BLaER1 treated with 17β-estradiol and CSF1 and Interleukin-3, amounts not matched to agents 10 nM and 100 nM (cell line): ENCODE data around the gene SPDYE4.

Experiments used
- H3K27ac ChIP-seq, 11 experiments: shearing (Covaris generic); formaldehyde crosslinking; 2 replicates each; pipeline ENCODE4 v1.8.1; 2022
- H3K27me3 ChIP-seq, 11 experiments: shearing (Covaris generic); formaldehyde crosslinking; 2 replicates each; pipeline ENCODE4 v1.8.1; 2022
- H3K36me3 ChIP-seq, 11 experiments: shearing (Covaris generic); formaldehyde crosslinking; 2 replicates each; pipeline ENCODE4 v1.8.1; 2022
- H3K4me1 ChIP-seq, 10 experiments: shearing (Covaris generic); formaldehyde crosslinking; 2 replicates each; pipeline ENCODE4 v1.8.1; 2022
- H3K4me2 ChIP-seq, 11 experiments: shearing (Covaris generic); formaldehyde crosslinking; 2 replicates each; pipeline ENCODE4 v1.8.1; 2022
- H3K4me3 ChIP-seq, 10 experiments: shearing (Covaris generic); formaldehyde crosslinking; 2 replicates each; pipeline ENCODE4 v1.8.1; 2022
- H3K9ac ChIP-seq, 11 experiments: shearing (Covaris generic); formaldehyde crosslinking; 2 replicates each; pipeline ENCODE4 v1.8.1; 2022
- H3K9me3 ChIP-seq, 11 experiments: shearing (Covaris generic); formaldehyde crosslinking; replicated peaks in 1 of 11; 2 replicates each; pipeline ENCODE4 v1.8.1; 2022
- H4K20me1 ChIP-seq, 11 experiments: shearing (Covaris generic); formaldehyde crosslinking; 2 replicates each; pipeline ENCODE4 v1.8.1; 2022
- Cebpa-rat ChIP-seq, 11 experiments: shearing (Covaris generic); IDR thresholded peaks; 2 replicates each; pipeline ENCODE4 v1.8.1; 2022

Gene SPDYE4

DNA sequence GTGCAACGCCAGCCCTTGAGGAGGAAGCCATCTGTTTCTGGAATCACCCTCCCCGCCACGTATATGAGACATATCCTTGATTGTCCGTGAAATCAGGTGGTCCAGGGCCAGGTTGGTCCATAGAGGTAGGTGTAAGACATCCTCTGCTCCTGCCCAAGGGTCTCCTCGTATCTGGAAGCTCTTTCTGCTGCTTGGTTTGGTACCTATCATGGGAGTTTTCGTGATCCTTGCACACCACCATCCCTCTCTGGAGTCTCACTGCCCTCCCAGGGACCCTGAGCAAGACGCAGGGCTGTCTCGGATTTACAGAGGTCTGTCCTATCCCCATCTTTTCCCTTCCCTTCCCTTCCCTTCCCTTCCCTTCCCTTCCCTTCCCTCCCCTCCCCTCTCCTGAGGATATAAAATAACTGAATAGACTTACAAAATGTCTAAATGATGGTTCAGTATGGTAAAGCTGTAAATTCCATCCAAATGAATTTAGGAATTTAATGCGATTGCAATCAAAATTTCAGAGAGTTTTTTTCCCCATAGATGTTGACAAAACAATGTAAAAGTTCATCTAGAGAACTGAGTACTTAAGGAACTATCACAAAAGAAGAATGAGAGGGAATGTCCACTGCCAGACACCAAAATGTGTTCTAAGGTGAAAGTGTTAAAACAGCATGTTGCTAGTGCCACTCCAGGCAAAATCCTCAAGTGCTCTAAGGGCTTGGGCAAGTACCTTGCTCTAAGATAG, 11.7 kb downstream of the SPDYE4 start:
- Histone ChIP-seq H3K4me2 (peak overlapping the region; percentile 74 to 97 (median 94)), H3K27ac (no peak overlapping the region), H3K4me1 (peaks cover 0 to 23% (median 6%) of the 10 kb centered on the region in 10 experiments; a peak in 13 of 20 replicates), H3K9ac (peak overlapping the region; percentile 63 to 78 (median 75); a peak in 19 of 22 replicates), H3K9me3 (peaks cover 0 to 10% (median 8%) of the 10 kb centered on the region in 11 experiments; a peak in 13 of 22 replicates), H3K36me3 (no peaks in the 10 kb centered on the region), H3K4me3 (peak overlapping the region; percentile 54 to 77 (median 70)), H3K27me3 (peaks cover 0 to 5% (median 0%) of the 10 kb centered on the region in 11 experiments; a peak in 2 of 22 replicates), H4K20me1 (no peaks in the 10 kb centered on the region)
- TF ChIP-seq Cebpa-rat (IDR thresholded peaks at IDR 0.05): no peak

DNA sequence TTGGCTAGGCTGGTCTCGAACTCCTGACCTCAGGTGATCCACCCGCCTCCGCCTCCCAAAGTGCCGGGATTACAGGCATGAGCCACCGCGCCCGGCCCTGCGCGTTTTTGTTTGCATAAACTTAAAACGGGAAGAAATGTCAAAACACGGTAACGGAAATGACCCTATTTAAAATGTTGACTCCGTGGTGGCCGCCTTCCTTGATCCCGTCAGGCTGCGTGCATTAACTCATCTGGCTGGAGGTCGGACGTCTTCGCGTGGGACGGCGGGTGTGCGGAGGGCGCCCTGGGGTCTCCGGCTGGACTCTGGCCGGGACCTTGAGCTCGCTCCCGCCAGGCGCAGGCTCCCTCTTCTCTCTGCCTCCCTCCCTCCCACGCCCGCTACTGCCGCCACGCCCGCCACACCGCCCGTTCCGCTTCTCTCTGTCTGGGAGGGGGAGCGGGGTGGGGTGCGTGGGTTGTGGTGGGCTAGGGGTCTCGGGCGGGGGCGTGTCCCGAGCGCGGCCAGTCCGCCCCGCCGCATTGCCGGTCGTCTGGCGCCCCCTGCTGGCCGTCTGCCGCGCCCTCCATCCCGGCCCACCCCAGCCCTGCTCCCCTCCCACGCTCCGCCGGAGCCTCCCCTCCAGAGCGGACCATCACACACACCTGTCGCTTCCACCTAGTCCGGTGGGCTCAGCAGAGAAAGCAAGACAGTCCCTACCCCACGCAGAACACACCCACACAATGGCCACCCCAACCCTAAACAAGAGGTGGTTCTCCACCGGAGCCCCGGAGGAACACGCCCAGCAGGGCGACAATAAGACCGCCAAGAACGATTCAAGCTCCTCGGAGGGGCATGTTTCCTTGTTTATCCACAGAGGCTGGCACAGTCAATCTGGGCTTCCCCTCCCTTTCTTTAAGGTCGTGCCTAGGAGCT, 12.5 kb downstream of the SPDYE4 start:
- Histone ChIP-seq H3K9me3 (peaks cover 0 to 10% (median 8%) of the 10 kb centered on the region in 11 experiments; a peak in 13 of 22 replicates), H4K20me1 (no peaks in the 10 kb centered on the region), H3K36me3 (no peaks in the 10 kb centered on the region), H3K4me3 (peak overlapping the region; percentile 54 to 77 (median 70)), H3K4me2 (peak overlapping the region; percentile 74 to 97 (median 94)), H3K27ac (peak overlapping the region; percentile 37 to 78 (median 66); a peak in 21 of 22 replicates), H3K9ac (peak overlapping the region; percentile 63 to 80 (median 76)), H3K4me1 (peaks cover 0 to 31% (median 14%) of the 10 kb centered on the region in 10 experiments; a peak in 17 of 20 replicates), H3K27me3 (peaks cover 0 to 5% (median 0%) of the 10 kb centered on the region in 11 experiments; a peak in 2 of 22 replicates)
- no peak for TF ChIP-seq Cebpa-rat (IDR thresholded peaks at IDR 0.05)

DNA sequence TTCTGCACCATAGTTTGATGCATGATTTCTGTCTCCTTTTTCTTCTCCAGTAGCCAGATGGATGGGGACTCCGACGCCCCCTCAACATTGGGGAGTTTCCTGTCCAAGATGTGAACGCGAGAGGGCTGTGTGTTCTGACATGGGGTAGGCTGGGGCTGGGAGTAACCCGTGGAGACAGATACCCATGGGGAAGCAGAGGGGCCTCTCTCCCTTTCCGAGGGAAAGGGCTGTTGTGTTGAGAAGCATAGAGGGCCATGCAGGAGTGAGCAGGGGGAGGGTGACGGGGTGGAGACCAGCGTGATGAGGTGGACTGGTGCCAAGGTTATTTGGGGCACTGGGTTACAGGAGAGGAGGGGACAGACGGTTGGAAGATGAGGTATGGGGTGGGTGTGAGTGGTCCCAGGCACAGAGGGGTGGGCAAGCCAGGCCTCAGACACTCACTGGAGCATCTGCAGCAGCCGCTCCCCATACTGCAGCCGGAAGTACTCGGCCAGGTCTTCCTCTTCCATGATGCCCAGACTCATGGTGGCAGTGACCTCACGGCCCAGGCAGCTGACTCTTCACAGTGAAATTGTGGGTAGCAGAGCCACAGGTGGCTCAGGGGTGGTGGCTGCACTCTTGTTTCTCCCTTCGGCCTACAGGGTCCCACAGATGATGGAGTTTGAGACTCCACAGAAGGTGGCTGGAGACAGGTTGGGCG, 14.1 kb downstream of the SPDYE4 start:
- no peak for TF ChIP-seq Cebpa-rat (IDR thresholded peaks at IDR 0.05)
- no peak overlapping the region for H3K4me3 ChIP-seq

DNA sequence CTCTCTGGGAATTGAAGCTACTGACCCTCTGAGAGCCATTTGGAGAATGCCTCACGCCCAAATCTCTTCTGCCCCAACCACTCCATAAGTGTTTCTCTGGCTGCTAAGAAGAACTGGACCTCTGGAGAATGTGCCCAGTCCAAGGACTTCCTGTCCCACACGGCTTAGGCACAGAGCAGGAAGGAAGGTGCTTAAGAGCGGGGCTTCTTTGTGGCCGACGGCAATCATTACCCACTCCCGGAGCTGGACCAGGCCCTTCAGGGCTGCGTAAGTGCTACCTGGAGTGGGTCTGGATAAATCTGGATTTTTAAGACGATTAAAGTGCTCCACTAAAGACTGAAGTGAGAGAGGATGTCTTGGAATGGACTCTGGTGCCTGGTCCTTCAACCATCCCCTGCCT, 15.5 kb downstream of the SPDYE4 start:
- H3K4me3 ChIP-seq: no peak overlapping the region
- H3K4me1 ChIP-seq: peaks cover 0 to 44% (median 22%) of the 10 kb centered on the region in 10 experiments; a peak in 18 of 20 replicates
- H3K9ac ChIP-seq: no peak overlapping the region
- no peak overlapping the region for H3K4me2 ChIP-seq
- TF ChIP-seq Cebpa-rat (IDR thresholded peaks at IDR 0.05): no peak
- H3K9me3 ChIP-seq: peaks cover 0 to 5% (median 3%) of the 10 kb centered on the region in 11 experiments; a peak in 13 of 22 replicates
- no peak overlapping the region for H3K27ac ChIP-seq
- no peaks in the 10 kb centered on the region for H3K36me3 ChIP-seq
- H4K20me1 ChIP-seq: no peaks in the 10 kb centered on the region
- peaks cover 0 to 5% (median 0%) of the 10 kb centered on the region in 11 experiments; a peak in 2 of 22 replicates for H3K27me3 ChIP-seq

More for the DNA sequence above, 14.1 kb downstream of the SPDYE4 start:
- Histone ChIP-seq H3K9ac (peak overlapping the region in 1 of 11 experiments; percentile 68; a peak in 2 of 22 replicates), H3K36me3 (no peaks in the 10 kb centered on the region), H3K27me3 (peaks cover 0 to 5% (median 0%) of the 10 kb centered on the region in 11 experiments; a peak in 2 of 22 replicates), H3K4me2 (peak overlapping the region in 4 of 11 experiments; percentile 7 to 32 (median 23); a peak in 4 of 22 replicates), H4K20me1 (no peaks in the 10 kb centered on the region), H3K9me3 (peaks cover 0 to 10% (median 8%) of the 10 kb centered on the region in 11 experiments; a peak in 13 of 22 replicates), H3K27ac (peak overlapping the region in 4 of 11 experiments; percentile 52 to 73 (median 67); a peak in 3 of 22 replicates), H3K4me1 (peaks cover 0 to 44% (median 22%) of the 10 kb centered on the region in 10 experiments; a peak in 18 of 20 replicates)

DNA sequence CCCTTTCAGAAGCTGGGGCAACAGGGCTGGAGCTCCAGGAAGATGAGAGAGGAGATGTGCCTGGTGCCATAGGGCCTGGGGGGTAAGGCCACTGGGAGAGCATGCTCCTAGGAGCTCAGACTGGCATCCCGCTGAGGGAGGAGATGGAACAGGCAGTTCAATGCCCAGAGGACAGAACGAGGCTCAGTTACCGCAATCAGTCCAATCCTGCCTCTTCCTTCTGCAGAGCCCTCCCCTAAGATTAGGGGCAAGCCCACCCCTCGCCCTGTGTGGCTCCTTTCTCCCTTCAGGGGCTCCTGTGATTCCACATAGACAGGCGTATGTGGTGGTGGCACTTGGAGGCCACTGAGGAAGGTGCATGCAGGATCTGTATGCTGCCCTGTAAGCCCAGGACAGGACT, 16.1 kb downstream of the SPDYE4 start:
- Histone ChIP-seq H3K27ac (no peak overlapping the region), H3K4me3 (no peak overlapping the region), H3K9ac (no peak overlapping the region), H3K4me1 (peaks cover 0 to 44% (median 22%) of the 10 kb centered on the region in 10 experiments; a peak in 18 of 20 replicates), H3K36me3 (no peaks in the 10 kb centered on the region), H4K20me1 (no peaks in the 10 kb centered on the region), H3K9me3 (no peaks in the 10 kb centered on the region), H3K27me3 (peaks cover 0 to 5% (median 0%) of the 10 kb centered on the region in 11 experiments; a peak in 2 of 22 replicates), H3K4me2 (peak overlapping the region in 2 of 11 experiments; percentile 56 to 75; a peak in 2 of 22 replicates)
- TF ChIP-seq Cebpa-rat (IDR thresholded peaks at IDR 0.05): no peak

DNA sequence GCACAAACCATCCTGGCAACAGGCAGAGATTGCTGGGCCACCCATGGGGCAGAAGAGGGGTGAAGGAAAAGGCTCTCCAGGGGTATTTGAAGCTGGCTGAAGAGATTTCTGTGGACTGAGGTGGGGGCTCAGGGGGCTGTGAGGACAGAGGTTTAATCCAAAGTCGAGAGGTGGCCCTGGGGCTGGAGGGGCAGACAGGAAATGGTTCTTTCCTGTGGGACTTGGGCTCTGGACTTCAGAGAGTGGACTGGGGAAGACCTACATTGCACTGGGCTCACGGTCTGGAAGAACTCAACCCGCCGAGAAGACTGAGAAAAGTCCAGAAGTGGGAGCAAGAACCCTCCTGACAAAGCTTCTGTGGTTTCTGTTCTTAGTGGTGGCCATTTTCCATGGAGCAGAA, 16.6 kb downstream of the SPDYE4 start:
- Histone ChIP-seq H3K27ac (no peak overlapping the region), H4K20me1 (no peaks in the 10 kb centered on the region), H3K36me3 (no peaks in the 10 kb centered on the region), H3K9me3 (no peaks in the 10 kb centered on the region), H3K27me3 (peaks cover 0 to 5% (median 0%) of the 10 kb centered on the region in 11 experiments; a peak in 2 of 22 replicates), H3K4me1 (peaks cover 0 to 44% (median 22%) of the 10 kb centered on the region in 10 experiments; a peak in 18 of 20 replicates), H3K9ac (no peak overlapping the region), H3K4me2 (peak overlapping the region in 7 of 11 experiments; percentile 47 to 75 (median 65); a peak in 12 of 22 replicates), H3K4me3 (no peak overlapping the region)
- TF ChIP-seq Cebpa-rat (IDR thresholded peaks at IDR 0.05): no peak

DNA sequence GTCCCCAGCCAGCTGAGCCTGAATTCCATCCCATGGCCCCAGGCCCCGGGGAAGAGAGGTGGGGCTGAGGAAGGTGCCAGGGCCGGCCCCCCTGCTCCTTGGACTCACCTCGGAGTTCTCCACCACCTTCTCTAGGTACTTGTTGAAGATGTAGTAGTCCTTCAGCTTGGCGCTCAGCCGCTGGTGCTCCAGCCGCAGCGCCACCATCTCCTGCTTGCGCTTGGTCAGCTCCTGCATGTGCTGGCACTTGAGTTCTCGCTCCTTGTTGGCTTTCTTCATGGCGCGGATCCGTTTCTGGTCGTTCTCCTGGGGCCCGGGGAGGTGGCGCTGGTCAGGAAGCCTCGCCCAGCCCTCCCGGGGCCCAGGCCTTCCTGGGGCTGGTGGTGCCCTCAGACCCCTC, 17.0 kb downstream of the SPDYE4 start:
- Histone ChIP-seq H4K20me1 (no peaks in the 10 kb centered on the region), H3K27ac (no peak overlapping the region), H3K4me1 (peaks cover 0 to 42% (median 20%) of the 10 kb centered on the region in 10 experiments; a peak in 18 of 20 replicates), H3K9ac (no peak overlapping the region), H3K27me3 (peaks cover 0 to 3% (median 0%) of the 10 kb centered on the region in 11 experiments; a peak in 2 of 22 replicates), H3K4me2 (peak overlapping the region in 9 of 11 experiments; percentile 4 to 75 (median 65); a peak in 15 of 22 replicates), H3K4me3 (no peak overlapping the region), H3K9me3 (no peaks in the 10 kb centered on the region), H3K36me3 (no peaks in the 10 kb centered on the region)
- no peak for TF ChIP-seq Cebpa-rat (IDR thresholded peaks at IDR 0.05)

DNA sequence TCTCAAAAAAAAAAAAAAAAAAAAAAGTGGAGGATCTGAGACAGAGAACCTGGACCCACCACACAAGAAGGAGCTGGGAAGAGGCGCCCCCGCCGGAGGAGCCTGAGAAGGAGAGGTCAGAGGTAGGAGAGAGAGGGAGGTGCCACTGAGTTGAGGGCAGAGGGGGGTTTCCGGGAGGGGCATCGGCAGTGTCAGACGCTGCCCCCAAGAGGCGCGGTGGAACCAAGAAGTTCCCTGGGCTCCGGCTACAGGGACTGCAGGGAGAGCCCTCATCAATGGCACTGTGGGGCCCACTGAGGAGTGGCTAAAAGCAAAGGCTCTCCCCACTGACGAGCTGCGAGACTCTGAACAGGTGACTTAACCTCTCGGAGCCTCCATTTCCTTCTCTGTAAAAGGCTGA, 17.9 kb downstream of the SPDYE4 start:
- Histone ChIP-seq H3K4me1 (peaks cover 0 to 38% (median 19%) of the 10 kb centered on the region in 10 experiments; a peak in 18 of 20 replicates), H3K27me3 (no peaks in the 10 kb centered on the region), H3K27ac (peak overlapping the region in 3 of 11 experiments; percentile 7 to 32 (median 29); a peak in 2 of 22 replicates), H3K36me3 (no peaks in the 10 kb centered on the region), H3K4me2 (peak overlapping the region; percentile 47 to 80 (median 65)), H3K9me3 (no peaks in the 10 kb centered on the region), H3K9ac (peak overlapping the region in 10 of 11 experiments; percentile 1 to 54 (median 28); a peak in 10 of 22 replicates), H4K20me1 (no peaks in the 10 kb centered on the region), H3K4me3 (peak overlapping the region; percentile 15 to 60 (median 41); a peak in 15 of 20 replicates)
- no peak for TF ChIP-seq Cebpa-rat (IDR thresholded peaks at IDR 0.05)
